GM12872 (cell line): Measurements from ENCODE around the gene ATP8A2.

Experiments
- CTCF ChIP-seq: IDR thresholded peaks from 3 replicates; pipeline ENCODE4 v1.5.1; 2011; ENCODE audit warnings: low read depth, mild to moderate bottlenecking, low read length, moderate library complexity; ENCODE audit not compliant: insufficient read depth

The ATP8A2 gene

GRCh38 chr13:25679159-25679558 is 307.4 kb downstream of the ATP8A2 start:
- no peak for TF ChIP-seq CTCF

GRCh38 chr13:25679936-25680335 is 308.2 kb downstream of the ATP8A2 start:
- TF ChIP-seq CTCF, result no peak

GRCh38 chr13:25682276-25682675 is 310.5 kb downstream of the ATP8A2 start:
- no peak for TF ChIP-seq CTCF

- no peak for TF ChIP-seq CTCF
Observed at GRCh38 chr13:25683056-25683455, 311.3 kb downstream of the ATP8A2 start.

- TF ChIP-seq CTCF, result no peak
Observed at GRCh38 chr13:25683662-25684370, 312.0 kb downstream of the ATP8A2 start.

- no peak for TF ChIP-seq CTCF
Observed at GRCh38 chr13:25684491-25684890, 312.7 kb downstream of the ATP8A2 start.

- TF ChIP-seq CTCF, result no peak
Observed at GRCh38 chr13:25686831-25687470, 315.2 kb downstream of the ATP8A2 start.
